Measurements from ENCODE around the gene DRAXIN. TPM values are rescaled to one million over a fixed set of nuclear protein-coding genes. Genes with fewer than 3 reads are reported as not detected.

Gene DRAXIN
- total RNA-seq, 2 donors from 2014 or later: 0.35 TPM; not detected in 1

DNA sequence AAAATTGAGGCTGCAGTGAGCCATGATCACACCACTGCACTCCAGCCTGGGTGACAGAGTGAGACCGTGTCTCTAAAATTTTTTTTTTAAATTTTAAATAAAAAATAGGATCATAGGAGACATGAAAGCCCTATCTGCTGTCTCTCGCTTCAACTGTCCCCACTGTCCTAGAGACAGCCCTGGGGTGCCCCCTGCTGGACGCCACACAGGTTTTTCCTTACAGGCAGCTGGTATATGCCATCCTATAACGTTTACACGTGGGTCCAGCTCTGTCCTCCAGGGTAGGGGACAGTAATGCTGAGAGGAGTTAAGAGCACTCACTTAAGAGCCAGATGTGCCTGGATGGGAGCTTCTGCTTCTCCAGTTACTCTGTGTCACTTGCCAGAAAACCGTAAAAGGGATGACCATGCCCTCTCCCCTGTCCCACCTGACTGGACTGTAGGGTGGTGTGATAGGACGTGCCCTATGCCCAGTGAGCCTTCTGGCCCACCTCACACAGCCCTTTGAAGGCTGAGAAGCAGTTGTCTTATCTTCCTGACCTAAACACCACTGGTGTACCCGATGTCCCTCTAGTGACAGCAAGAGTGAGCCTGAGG is 45.7 kb upstream of the DRAXIN start:
- H3K4me3 ChIP-seq: no peak overlapping the region
- TF ChIP-seq, protein P1, sequence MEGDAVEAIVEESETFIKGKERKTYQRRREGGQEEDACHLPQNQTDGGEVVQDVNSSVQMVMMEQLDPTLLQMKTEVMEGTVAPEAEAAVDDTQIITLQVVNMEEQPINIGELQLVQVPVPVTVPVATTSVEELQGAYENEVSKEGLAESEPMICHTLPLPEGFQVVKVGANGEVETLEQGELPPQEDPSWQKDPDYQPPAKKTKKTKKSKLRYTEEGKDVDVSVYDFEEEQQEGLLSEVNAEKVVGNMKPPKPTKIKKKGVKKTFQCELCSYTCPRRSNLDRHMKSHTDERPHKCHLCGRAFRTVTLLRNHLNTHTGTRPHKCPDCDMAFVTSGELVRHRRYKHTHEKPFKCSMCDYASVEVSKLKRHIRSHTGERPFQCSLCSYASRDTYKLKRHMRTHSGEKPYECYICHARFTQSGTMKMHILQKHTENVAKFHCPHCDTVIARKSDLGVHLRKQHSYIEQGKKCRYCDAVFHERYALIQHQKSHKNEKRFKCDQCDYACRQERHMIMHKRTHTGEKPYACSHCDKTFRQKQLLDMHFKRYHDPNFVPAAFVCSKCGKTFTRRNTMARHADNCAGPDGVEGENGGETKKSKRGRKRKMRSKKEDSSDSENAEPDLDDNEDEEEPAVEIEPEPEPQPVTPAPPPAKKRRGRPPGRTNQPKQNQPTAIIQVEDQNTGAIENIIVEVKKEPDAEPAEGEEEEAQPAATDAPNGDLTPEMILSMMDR (IDR thresholded peaks at IDR 0.05): peak; percentile 63
- DNase-seq (ENCODE audit: low spot score): no peak
- no peaks in the 10 kb centered on the region for H3K36me3 ChIP-seq
- H3K9me3 ChIP-seq: no peaks in the 10 kb centered on the region
- no peak for ATAC-seq (ENCODE audit: insufficient number of reproducible peaks, low FRiP score, low read depth)
- H3K27ac ChIP-seq: no peak overlapping the region
- H3K27me3 ChIP-seq (replicated peaks; ENCODE audit: insufficient read depth): peaks cover 5% of the 10 kb centered on the region
- peaks cover 5 to 27% of the 10 kb centered on the region in 2 donors for H3K4me1 ChIP-seq (ENCODE audit: control insufficient read depth in 1 of 2, low read depth in 2 of 2)

DNA sequence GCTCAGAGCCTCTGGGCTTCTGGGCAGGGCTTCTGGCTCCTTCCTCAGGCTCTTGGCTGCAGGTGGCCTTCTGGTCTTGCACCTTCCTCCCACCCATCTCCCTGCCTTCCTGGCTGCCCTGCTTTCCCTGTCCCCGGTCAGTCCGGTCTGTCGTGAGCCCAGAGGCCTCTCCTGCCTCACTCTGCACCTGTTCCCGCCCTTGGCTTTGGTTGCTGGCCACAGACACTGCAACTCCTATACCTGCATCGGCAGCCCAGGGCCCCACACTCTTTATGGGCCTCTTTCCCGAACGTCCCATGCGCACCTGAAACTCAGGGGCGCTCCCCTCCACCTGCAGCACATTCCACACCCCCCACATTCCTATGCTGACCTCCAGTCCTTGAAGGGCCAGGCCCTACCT is 45.2 kb upstream of the DRAXIN start:
- peaks cover 5 to 28% of the 10 kb centered on the region in 2 donors for H3K4me1 ChIP-seq (ENCODE audit: control insufficient read depth in 1 of 2, low read depth in 2 of 2)
- no peak for ATAC-seq (ENCODE audit: insufficient number of reproducible peaks, low FRiP score, low read depth)
- H3K27ac ChIP-seq: no peak overlapping the region
- H3K36me3 ChIP-seq: no peaks in the 10 kb centered on the region
- DNase-seq (ENCODE audit: low spot score): no peak
- H3K27me3 ChIP-seq (replicated peaks; ENCODE audit: insufficient read depth): peaks cover 5% of the 10 kb centered on the region
- TF ChIP-seq, protein P1 (IDR thresholded peaks at IDR 0.05): no peak
- H3K9me3 ChIP-seq: no peaks in the 10 kb centered on the region
- H3K4me3 ChIP-seq: no peak overlapping the region

DNA sequence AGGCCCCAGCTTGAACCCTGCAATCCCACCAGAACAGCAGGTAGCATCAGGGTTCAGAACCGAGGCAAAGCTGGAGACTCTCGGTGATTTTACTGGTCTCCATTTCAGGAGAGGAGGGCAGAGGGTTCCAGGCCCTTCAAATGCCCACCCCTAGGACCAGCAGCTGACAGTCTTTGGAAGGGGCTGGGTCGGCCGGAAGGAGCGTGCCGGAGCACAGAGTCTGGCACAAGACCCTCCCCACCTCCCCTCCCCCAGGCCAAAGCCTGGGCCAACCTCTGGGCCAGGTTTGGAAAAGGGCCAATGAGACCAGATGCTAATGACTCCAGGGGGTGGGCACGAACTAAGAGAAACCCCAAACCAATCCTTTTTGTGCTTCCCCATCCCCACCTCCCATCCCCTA is 44.2 kb upstream of the DRAXIN start:
- Histone ChIP-seq H3K4me3 (no peak overlapping the region), H3K4me1 (ENCODE audit: control insufficient read depth in 1 of 2, low read depth in 2 of 2) (peaks cover 5 to 28% of the 10 kb centered on the region in 2 donors), H3K27me3 (replicated peaks; ENCODE audit: insufficient read depth) (peaks cover 5% of the 10 kb centered on the region), H3K9me3 (no peaks in the 10 kb centered on the region), H3K36me3 (no peaks in the 10 kb centered on the region), H3K27ac (no peak overlapping the region)
- TF ChIP-seq, protein P1 (IDR thresholded peaks at IDR 0.05): no peak
- DNase-seq (ENCODE audit: low spot score) (no peak), ATAC-seq (ENCODE audit: insufficient number of reproducible peaks, low FRiP score, low read depth) (no peak)

DNA sequence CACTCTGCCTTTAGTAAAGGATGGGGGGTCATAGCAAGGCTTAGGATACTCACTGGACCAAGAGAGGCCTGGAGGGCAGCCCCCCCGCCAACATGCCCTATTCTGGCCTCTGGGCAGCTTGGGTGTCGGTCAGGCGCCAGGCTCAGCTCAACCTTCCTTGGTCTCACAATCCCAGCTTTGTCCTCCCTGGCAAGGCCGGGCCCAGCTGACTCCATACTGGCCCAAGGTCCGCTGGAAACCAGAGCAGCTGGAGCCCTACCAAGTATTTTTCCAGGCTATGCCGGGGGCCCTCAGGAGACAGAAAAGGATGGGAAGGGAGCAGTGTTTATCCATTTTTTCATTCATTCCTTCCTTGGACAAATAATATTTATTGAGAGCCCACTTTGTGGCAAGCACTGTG is 43.5 kb upstream of the DRAXIN start:
- no peak for ATAC-seq (ENCODE audit: insufficient number of reproducible peaks, low FRiP score, low read depth)
- peaks cover 5 to 28% of the 10 kb centered on the region in 2 donors for H3K4me1 ChIP-seq (ENCODE audit: control insufficient read depth in 1 of 2, low read depth in 2 of 2)
- no peaks in the 10 kb centered on the region for H3K36me3 ChIP-seq
- H3K27ac ChIP-seq: no peak overlapping the region
- H3K4me3 ChIP-seq: no peak overlapping the region
- H3K27me3 ChIP-seq (replicated peaks; ENCODE audit: insufficient read depth): peaks cover 5% of the 10 kb centered on the region
- DNase-seq (ENCODE audit: low spot score): no peak
- no peaks in the 10 kb centered on the region for H3K9me3 ChIP-seq
- TF ChIP-seq, protein P1 (IDR thresholded peaks at IDR 0.05): no peak

DNA sequence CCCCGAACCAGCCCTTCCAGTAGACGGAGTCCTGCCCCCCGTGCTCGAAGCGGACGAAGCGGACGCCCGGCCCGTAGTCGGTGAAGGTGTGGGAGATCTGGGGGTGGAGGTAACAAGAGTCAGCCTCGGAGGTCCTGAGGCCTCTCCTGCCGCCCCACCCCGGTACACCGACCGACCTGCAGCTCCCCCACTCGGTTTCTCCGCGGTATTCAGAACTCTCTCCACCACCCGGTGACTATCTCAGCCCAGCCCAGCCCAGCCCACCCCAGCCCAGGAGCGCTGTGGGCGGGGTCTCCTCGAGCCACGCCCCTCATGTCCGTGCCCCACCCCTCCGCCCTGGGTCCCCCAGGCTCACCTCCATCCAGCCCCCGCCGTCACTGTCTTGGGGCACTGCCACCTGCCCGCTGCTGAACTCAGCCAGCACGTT is 42.8 kb upstream of the DRAXIN start:
- ATAC-seq (ENCODE audit: insufficient number of reproducible peaks, low FRiP score, low read depth): no peak
- no peak for DNase-seq (ENCODE audit: low spot score)
- H3K36me3 ChIP-seq: no peaks in the 10 kb centered on the region

More for the DNA sequence above, 42.8 kb upstream of the DRAXIN start:
- TF ChIP-seq, protein P1 (IDR thresholded peaks at IDR 0.05): no peak
- Histone ChIP-seq H3K27ac (no peak overlapping the region), H3K4me1 (ENCODE audit: control insufficient read depth in 1 of 2, low read depth in 2 of 2) (peaks cover 7 to 31% of the 10 kb centered on the region in 2 donors), H3K9me3 (no peaks in the 10 kb centered on the region), H3K27me3 (replicated peaks; ENCODE audit: insufficient read depth) (peaks cover 5% of the 10 kb centered on the region), H3K4me3 (peak overlapping the region; percentile 22)

All from thoracic aorta (tissue), 2 donors.